ENCODE data around the gene NUDT4.

DNA sequence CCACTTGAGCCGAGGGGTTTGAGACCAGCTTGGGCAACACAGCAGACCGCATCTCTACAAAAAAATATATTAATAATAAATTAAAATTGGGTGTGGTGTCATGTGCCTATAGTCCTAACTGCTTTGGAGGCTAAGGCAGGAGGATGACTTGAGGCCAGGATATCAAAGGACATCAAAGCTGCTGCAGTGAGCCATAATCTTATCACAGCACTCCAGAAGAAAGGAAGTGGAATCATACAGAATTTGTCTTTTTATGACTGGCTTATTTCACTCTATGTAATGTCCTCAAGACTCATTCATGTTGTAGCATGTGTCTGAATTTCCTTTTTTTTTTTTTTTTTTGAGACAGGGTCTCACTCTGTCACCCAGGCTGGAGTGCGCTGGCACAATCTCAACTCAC is 43.9 kb upstream of the NUDT4 start:
- no peak for TF ChIP-seq CTCF (conservative IDR thresholded peaks at IDR 0.05; ENCODE audit: low read depth, low read length)
- no peak for TF ChIP-seq EZH2 (IDR thresholded peaks at IDR 0.05; ENCODE audit: borderline replicate concordance, low read depth, low read length, poor library complexity, severe bottlenecking)
